DOHH2 (cell line): Measurements from ENCODE around the gene TRAPPC2L.

ENCODE experiments used
- H3F3A ChIP-seq: fragments of 200-600 bp; sonication (generic), shearing (Covaris generic); 2 replicates; pipeline ENCODE4 v1.6.0; 2016; ENCODE audit warnings: antibody characterized with exemption, mild to moderate bottlenecking; ENCODE audit not compliant: control insufficient read depth, insufficient read depth
- H3K27ac ChIP-seq: fragments of 200-600 bp; sonication (generic); 2 replicates; pipeline ENCODE4 v1.5.1; 2014; ENCODE audit warnings: low read depth, mild to moderate bottlenecking, low read length, moderate library complexity
- H3K27me3 ChIP-seq: fragments of 200-600 bp; sonication (generic); 2 replicates; pipeline ENCODE4 v1.6.1; 2014; ENCODE audit warnings: mild to moderate bottlenecking, low read length, mixed read lengths; ENCODE audit not compliant: control insufficient read depth
- H3K36me3 ChIP-seq: fragments of 200-600 bp; sonication (generic); 2 replicates; pipeline ENCODE4 v1.6.1; 2014; ENCODE audit warnings: mild to moderate bottlenecking, low read length, moderate library complexity, mixed read lengths; ENCODE audit not compliant: control insufficient read depth
- H3K4me1 ChIP-seq: fragments of 200-600 bp; sonication (generic); 2 replicates; pipeline ENCODE4 v1.6.1; 2014; ENCODE audit warnings: mild to moderate bottlenecking, low read length, mixed read lengths; ENCODE audit not compliant: control insufficient read depth
- H3K4me2 ChIP-seq: fragments of 200-600 bp; sonication (generic); 2 replicates; pipeline ENCODE4 v1.6.0; 2014; ENCODE audit warnings: mild to moderate bottlenecking, low read length, moderate library complexity
- H3K4me3 ChIP-seq: fragments of 200-600 bp; sonication (generic); 2 replicates; pipeline ENCODE4 v1.5.1; 2014; ENCODE audit warnings: mild to moderate bottlenecking, low read length, mixed read lengths
- H3K79me2 ChIP-seq: fragments of 200-600 bp; sonication (generic); 2 replicates; pipeline ENCODE4 v1.6.1; 2014; ENCODE audit warnings: mild to moderate bottlenecking, low read length, mixed read lengths; ENCODE audit not compliant: control insufficient read depth
- H3K9me2 ChIP-seq: fragments of 200-600 bp; sonication (generic); replicated peaks from 2 replicates; pipeline ENCODE4 v1.6.1; 2014; ENCODE audit warnings: mild to moderate bottlenecking, low read length, mixed read lengths; ENCODE audit not compliant: control insufficient read depth
- H3K9me3 ChIP-seq: fragments of 200-600 bp; sonication (generic); 2 replicates; pipeline ENCODE4 v1.6.1; 2014; ENCODE audit warnings: antibody characterized with exemption, low read length, mixed read lengths; ENCODE audit not compliant: control insufficient read depth, insufficient read depth
- H4K20me1 ChIP-seq: fragments of 200-600 bp; sonication (generic); 2 replicates; pipeline ENCODE4 v1.6.0; 2014; ENCODE audit warnings: low read depth, mild to moderate bottlenecking, antibody characterized with exemption, low read length, moderate library complexity; ENCODE audit not compliant: control insufficient read depth, insufficient read depth
- CTCF ChIP-seq: fragments of 200-600 bp; sonication (generic); IDR thresholded peaks from one replicate; pipeline ENCODE4 v1.5.1; 2014; ENCODE audit warnings: antibody characterized with exemption, mild to moderate bottlenecking, low read depth, low read length; ENCODE audit not compliant: poor library complexity, severe bottlenecking
- EZH2phosphoT487 ChIP-seq: fragments of 200-600 bp; sonication (generic); IDR thresholded peaks from 2 replicates; pipeline ENCODE4 v1.6.1; 2017; ENCODE audit warnings: borderline replicate concordance, mild to moderate bottlenecking, antibody characterized with exemption, low read length, moderate library complexity, mixed read lengths

Gene TRAPPC2L

GRCh38 chr16:88897696-88898425, 40.9 kb downstream of the TRAPPC2L start:
- Histone ChIP-seq H3K4me1 (no peaks in the 10 kb centered on the region), H3K27me3 (no peaks in the 10 kb centered on the region), H3K36me3 (peaks cover 58% of the 10 kb centered on the region), H3F3A (no peaks in the 10 kb centered on the region), H3K4me3 (no peak overlapping the region), H3K79me2 (peaks cover 4% of the 10 kb centered on the region; the same call in 1 of the 2 replicates), H3K4me2 (no peak overlapping the region), H3K9me2 (no peaks in the 10 kb centered on the region), H3K9me3 (peaks cover 3% of the 10 kb centered on the region; the same call in 1 of the 2 replicates), H4K20me1 (no peaks in the 10 kb centered on the region), H3K27ac (no peak overlapping the region)
- TF ChIP-seq EZH2phosphoT487, result no peak
- TF ChIP-seq CTCF, result no peak

GRCh38 chr16:88899901-88900661, 43.2 kb downstream of the TRAPPC2L start:
- no peak overlapping the region for H3K4me2 ChIP-seq
- H3K4me1 ChIP-seq, result no peaks in the 10 kb centered on the region
- H3K9me2 ChIP-seq, result no peaks in the 10 kb centered on the region
- no peak overlapping the region for H3K27ac ChIP-seq
- peaks cover 71% of the 10 kb centered on the region for H3K36me3 ChIP-seq
- H3K4me3 ChIP-seq, result no peak overlapping the region
- peaks cover under 1% of the 10 kb centered on the region; the same call in 1 of the 2 replicates for H3K9me3 ChIP-seq
- H3F3A ChIP-seq, result no peaks in the 10 kb centered on the region
- H3K79me2 ChIP-seq, result peaks cover 22% of the 10 kb centered on the region
- H4K20me1 ChIP-seq, result peaks cover 11% of the 10 kb centered on the region; the same call in 1 of the 2 replicates
- TF ChIP-seq CTCF, result no peak
- no peak for TF ChIP-seq EZH2phosphoT487
- no peaks in the 10 kb centered on the region for H3K27me3 ChIP-seq

- H4K20me1 ChIP-seq, result peaks cover 13% of the 10 kb centered on the region; the same call in 1 of the 2 replicates
- H3K4me1 ChIP-seq, result peaks cover 3% of the 10 kb centered on the region
- H3K9me3 ChIP-seq, result no peaks in the 10 kb centered on the region
These were observed 43.7 kb downstream of the TRAPPC2L start for GRCh38 chr16:88900662-88901052.

More at GRCh38 chr16:88900662-88901052, 43.7 kb downstream of the TRAPPC2L start:
- Histone ChIP-seq H3K4me2 (no peak overlapping the region), H3K27me3 (no peaks in the 10 kb centered on the region), H3K27ac (no peak overlapping the region), H3K79me2 (peaks cover 26% of the 10 kb centered on the region), H3K4me3 (no peak overlapping the region), H3K36me3 (peaks cover 70% of the 10 kb centered on the region), H3F3A (no peaks in the 10 kb centered on the region), H3K9me2 (no peaks in the 10 kb centered on the region)
- no peak for TF ChIP-seq CTCF
- no peak for TF ChIP-seq EZH2phosphoT487
